K562 (cell line): ENCODE results near the gene PELI3. TPM values are rescaled to one million over a fixed set of nuclear protein-coding genes. Genes with fewer than 3 reads are reported as not detected.

Experiments used
- CHD2 ChIP-seq: IDR thresholded peaks from 2 replicates; pipeline ENCODE4 v1.6.1; 2011; ENCODE audit warnings: low read depth, low read length
- EZH2 ChIP-seq: IDR thresholded peaks from 2 replicates; pipeline ENCODE4 v1.6.1; 2012; ENCODE audit warnings: low read depth, mild to moderate bottlenecking, inconsistent platforms, low read length, borderline replicate concordance
- HES1 ChIP-seq: fragments of 450-650 bp; IDR thresholded peaks from 2 replicates; pipeline ENCODE4 v1.6.1; 2016; ENCODE audit warnings: low read depth, mild to moderate bottlenecking, moderate library complexity
- HOMEZ ChIP-seq: fragments of 250-450 bp; sonication (Bioruptor Pico); IDR thresholded peaks from 2 replicates; pipeline ENCODE4 v1.4.0; 2020; ENCODE audit warnings: mild to moderate bottlenecking, moderate library complexity
- MCM3 ChIP-seq: fragments of 450-650 bp; IDR thresholded peaks from 2 replicates; pipeline ENCODE4 v1.6.1; 2016
- MYBL2 ChIP-seq, 2 experiments: fragments of 450-650 bp in 1 of 2; sonication (generic) in 1 of 2; formaldehyde crosslinking in 1 of 2; IDR thresholded peaks; 2 replicates each; pipeline versions ENCODE4 v1.6.1 to v1.8.1; 2017 to 2022; ENCODE audit warnings: borderline replicate concordance in 1 of 2, inconsistent platforms in 1 of 2, low read depth in 1 of 2, mild to moderate bottlenecking in 1 of 2, missing genetic modification reagents in 1 of 2, moderate library complexity in 1 of 2
- NFRKB ChIP-seq: fragments of 450-650 bp; IDR thresholded peaks from 2 replicates; pipeline ENCODE4 v1.6.1; 2016; ENCODE audit warnings: low read depth
- PHB2 ChIP-seq: fragments of 450-650 bp; IDR thresholded peaks from 2 replicates; pipeline ENCODE4 v1.6.1; 2017; ENCODE audit warnings: low read depth
- RUNX1 ChIP-seq: sonication (generic); IDR thresholded peaks from 2 replicates; pipeline ENCODE4 v1.6.1; 2016; ENCODE audit warnings: antibody characterized with exemption, low read depth
- SREBF2 ChIP-seq: sonication (generic); formaldehyde crosslinking; IDR thresholded peaks from 2 replicates; pipeline ENCODE4 v1.4.0; 2020; ENCODE audit warnings: mild to moderate bottlenecking, missing genetic modification reagents
- TRIM28 ChIP-seq: fragments of 450-650 bp; IDR thresholded peaks from 2 replicates; pipeline ENCODE4 v1.6.1; 2017
- ZBTB5 ChIP-seq: fragments of 450-650 bp; IDR thresholded peaks from 2 replicates; pipeline ENCODE4 v1.6.1; 2017; ENCODE audit warnings: antibody characterized with exemption
- ZC3H8 ChIP-seq: fragments of 450-650 bp; IDR thresholded peaks from 2 replicates; pipeline ENCODE4 v1.6.1; 2017
- ZNF76 ChIP-seq: fragments of 250-450 bp; sonication (Bioruptor Pico); IDR thresholded peaks from 2 replicates; pipeline ENCODE4 v1.4.0; 2020; ENCODE audit warnings: mild to moderate bottlenecking, moderate library complexity, borderline replicate concordance
- ZNF766 ChIP-seq: fragments of 200-800 bp; sonication (Bioruptor generic); conservative IDR thresholded peaks from 2 replicates; pipeline ENCODE4 v1.6.1; 2016; ENCODE audit warnings: missing genetic modification characterization, missing compliant biosample characterization
- polyA plus RNA-seq, 8 experiments: library from polyadenylated mRNA; depleted of rRNA in 4 of 8; stranded (reverse) in 5 of 8; unstranded in 3 of 8; fragments of >200 nt; fragmentation: Nextera tagmentation in 2 of 8; fragmentation: Illumina TruSeq in 1 of 8; extraction: Ambion mirVana in 2 of 8; extraction: Trizol in 1 of 8; gene quantifications; 2 replicates each; pipeline versions ENCODE4 v1.2.1 to v1.2.3, GENCODE V29; 2011 to 2014; ENCODE audit warnings: inconsistent platforms in 1 of 8, missing spikeins in 1 of 8
- total RNA-seq, 7 experiments: library from RNA; depleted of rRNA in 6 of 7; stranded (reverse); fragments of >200 nt in 6 of 7; fragmentation: Illumina TruSeq in 2 of 7; extraction: Trizol in 2 of 7; gene quantifications; 2 replicates each; pipeline versions ENCODE4 v1.2.1 to v1.2.3, GENCODE V29; 2011 to 2021; ENCODE audit warnings: low replicate concordance in 1 of 7
- TF ChIP-seq, protein P1 (sequence below): fragments of 250-450 bp; sonication (Bioruptor Pico); IDR thresholded peaks from 2 replicates; pipeline ENCODE4 v1.5.0; 2021; ENCODE audit warnings: mild to moderate bottlenecking, moderate library complexity
- TF ChIP-seq, protein P2 (sequence below): sonication (generic); formaldehyde crosslinking; IDR thresholded peaks from 2 replicates; pipeline ENCODE4 v1.8.0; 2022; ENCODE audit warnings: mild to moderate bottlenecking, missing genetic modification reagents

Gene PELI3
- total and polyA plus RNA-seq, 9 of the 15 experiments (the other 6 are each of a cell fraction or from before 2014, with no cell fraction given), result 0.17 to 4.2 (median 1.9) TPM

DNA sequence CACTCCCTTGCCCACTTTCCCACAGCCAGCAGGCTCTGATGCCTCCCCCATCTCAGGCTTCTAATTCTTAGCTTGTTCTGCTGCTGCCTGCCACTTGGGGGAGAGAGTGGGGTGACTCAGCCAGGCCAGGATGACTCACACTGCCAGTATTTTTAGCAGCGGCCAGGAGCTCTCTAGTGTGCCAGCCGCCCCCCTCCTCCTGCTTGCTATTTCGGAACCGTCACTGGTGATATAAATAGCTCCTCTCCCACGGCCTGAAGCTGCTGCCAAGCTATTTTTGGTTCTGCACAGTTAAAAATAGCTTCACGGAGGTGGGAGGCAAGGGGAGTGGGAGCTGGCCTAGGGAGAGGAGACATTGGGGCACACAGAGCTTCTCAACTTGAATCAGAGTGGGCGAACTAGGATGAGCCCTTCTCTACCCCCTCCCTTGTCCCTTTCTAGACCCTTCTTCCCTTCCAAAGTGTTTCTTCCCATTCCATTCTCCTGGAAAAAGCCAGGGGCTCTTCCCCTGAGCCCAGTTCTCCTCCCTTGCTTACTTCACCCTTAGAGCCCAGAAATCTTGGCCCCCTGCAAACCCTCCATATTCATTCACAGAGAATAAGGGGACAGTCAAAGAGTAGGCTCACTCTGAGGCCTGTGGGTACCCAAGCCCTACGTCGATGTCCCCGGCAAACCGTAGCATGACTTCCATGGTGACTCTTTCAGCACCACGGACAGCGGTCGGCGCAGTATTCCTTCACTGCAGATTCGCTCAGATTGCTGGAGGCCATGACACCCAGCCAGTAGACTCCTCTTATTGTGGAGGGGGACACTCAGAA is 48.3 kb upstream of the PELI3 start (continued):
- TF ChIP-seq, protein P1, sequence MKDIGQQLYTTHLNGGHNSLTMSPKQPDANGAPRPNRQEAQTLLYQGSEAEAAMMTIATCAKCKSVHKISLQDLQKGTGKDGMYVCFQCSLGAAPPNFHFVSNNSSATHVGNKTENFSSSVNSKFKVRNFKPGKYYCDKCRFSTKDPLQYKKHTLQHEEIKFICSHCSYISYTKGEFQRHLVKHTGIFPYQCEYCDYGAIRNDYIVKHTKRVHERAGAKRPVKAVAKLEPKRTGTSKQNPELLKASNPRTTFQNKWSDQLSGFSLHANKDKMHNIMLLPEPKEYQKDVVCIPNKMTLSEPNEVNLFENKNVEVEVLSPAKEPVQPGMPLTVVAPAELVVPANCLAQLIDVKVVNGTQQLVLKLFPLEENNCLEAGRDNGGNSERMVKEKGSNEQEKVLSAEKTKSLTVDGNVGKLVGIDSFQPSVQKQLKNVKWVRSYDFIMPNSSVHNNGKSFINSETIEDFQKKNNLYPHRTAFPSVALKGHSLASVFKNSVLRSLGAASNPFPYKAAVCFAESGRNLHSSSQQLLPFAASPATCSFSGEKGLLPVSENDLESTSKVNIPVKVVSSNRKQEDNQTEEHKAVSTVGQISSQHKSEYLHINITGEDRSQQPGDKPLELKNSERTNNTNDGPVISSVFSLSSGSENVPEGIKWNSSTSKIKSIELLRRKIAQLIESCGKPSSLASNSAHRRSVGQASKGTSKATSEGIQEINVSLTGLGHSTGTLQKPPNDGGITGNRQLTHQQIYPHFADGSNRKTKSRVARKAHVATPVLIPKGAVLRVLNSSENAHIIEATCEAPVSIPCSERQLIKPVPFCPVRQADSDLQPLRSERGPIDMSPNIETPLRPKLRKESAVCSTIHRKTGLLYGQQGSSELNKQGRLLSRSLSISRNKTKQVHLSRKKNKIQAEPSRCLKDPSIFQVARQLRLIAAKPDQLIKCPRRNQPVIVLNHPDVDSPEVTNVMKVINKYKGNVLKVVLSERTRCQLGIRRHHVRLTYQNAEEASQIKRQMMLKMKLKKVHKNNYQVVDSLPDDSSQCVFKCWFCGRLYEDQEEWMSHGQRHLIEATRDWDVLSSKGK (CRISPR knock-in tag), result no peak
- TF ChIP-seq NFRKB (no peak), RUNX1 (no peak), PHB2 (no peak), EZH2 (no peak), HOMEZ (CRISPR knock-in tag) (no peak), MYBL2 (IDR thresholded peaks at IDR 0.05; ENCODE audit: low read depth) (no peak), MYBL2 (CRISPR knock-in tag; IDR thresholded peaks at IDR 0.05; ENCODE audit: borderline replicate concordance) (no peak), MCM3 (no peak), ZNF766 (CRISPR knock-in tag) (peak; percentile 73; the same call in 1 of the 2 replicates), TRIM28 (no peak), HES1 (no peak), SREBF2 (0 out of 2 replicates have a peak, but pooled peaks have one; percentile 10), CHD2 (no peak), ZC3H8 (no peak), ZBTB5 (no peak), ZNF76 (CRISPR knock-in tag) (no peak)
- TF ChIP-seq, protein P2, sequence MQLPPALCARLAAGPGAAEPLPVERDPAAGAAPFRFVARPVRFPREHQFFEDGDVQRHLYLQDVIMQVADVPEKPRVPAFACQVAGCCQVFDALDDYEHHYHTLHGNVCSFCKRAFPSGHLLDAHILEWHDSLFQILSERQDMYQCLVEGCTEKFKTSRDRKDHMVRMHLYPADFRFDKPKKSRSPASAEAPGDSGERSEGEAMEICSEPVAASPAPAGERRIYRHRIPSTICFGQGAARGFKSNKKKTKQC (CRISPR knock-in tag), result peak; percentile 95
